ENCODE measurements around the gene LASP1NB.

LASP1NB gene

GRCh38 chr17:38903404-38903803, 22.0 kb upstream of the LASP1NB start:
- H3K4me3 ChIP-seq (ENCODE audit: low read depth, low read length): no peak overlapping the region
- no peak for DNase-seq (ENCODE audit: low read depth)
- TF ChIP-seq CTCF (IDR thresholded peaks at IDR 0.05; ENCODE audit: low read depth, low read length, missing control alignments): no peak

GRCh38 chr17:38904892-38905291, 20.5 kb upstream of the LASP1NB start:
- no peak overlapping the region for H3K4me3 ChIP-seq (ENCODE audit: low read depth, low read length)
- no peak for DNase-seq (ENCODE audit: low read depth)
- no peak for TF ChIP-seq CTCF (IDR thresholded peaks at IDR 0.05; ENCODE audit: low read depth, low read length, missing control alignments)

- TF ChIP-seq CTCF (IDR thresholded peaks at IDR 0.05; ENCODE audit: low read depth, low read length, missing control alignments): no peak
- no peak for DNase-seq (ENCODE audit: low read depth)
- H3K4me3 ChIP-seq (ENCODE audit: low read depth, low read length): no peak overlapping the region
Measured at GRCh38 chr17:38905375-38905774, 20.0 kb upstream of the LASP1NB start.

GRCh38 chr17:38906460-38907228, 18.8 kb upstream of the LASP1NB start:
- no peak for DNase-seq (ENCODE audit: low read depth)

GRCh38 chr17:38907930-38908675, 17.3 kb upstream of the LASP1NB start:
- DNase-seq (ENCODE audit: low read depth): no peak
- H3K4me3 ChIP-seq (ENCODE audit: low read depth, low read length): peak overlapping the region; percentile 14; the same call in 1 of the 2 replicates
- peak; percentile 14 for TF ChIP-seq CTCF (IDR thresholded peaks at IDR 0.05; ENCODE audit: low read depth, low read length, missing control alignments)

More at GRCh38 chr17:38906460-38907228, 18.8 kb upstream of the LASP1NB start:
- TF ChIP-seq CTCF (IDR thresholded peaks at IDR 0.05; ENCODE audit: low read depth, low read length, missing control alignments): no peak
- H3K4me3 ChIP-seq (ENCODE audit: low read depth, low read length): no peak overlapping the region

- DNase-seq (ENCODE audit: low read depth): no peak
- H3K4me3 ChIP-seq (ENCODE audit: low read depth, low read length): no peak overlapping the region
- no peak for TF ChIP-seq CTCF (IDR thresholded peaks at IDR 0.05; ENCODE audit: low read depth, low read length, missing control alignments)
Measured at GRCh38 chr17:38908676-38909181, 16.7 kb upstream of the LASP1NB start.

Data from GM12864 (cell line).